NCI-H2081 (cell line): ENCODE results near the gene FBXO15.

Experiments
- DNase-seq, 2 experiments: peaks; one replicate each; lab custom pipeline; 2025; lab: John Stamatoyannopoulos, UW

FBXO15 gene, protein sequence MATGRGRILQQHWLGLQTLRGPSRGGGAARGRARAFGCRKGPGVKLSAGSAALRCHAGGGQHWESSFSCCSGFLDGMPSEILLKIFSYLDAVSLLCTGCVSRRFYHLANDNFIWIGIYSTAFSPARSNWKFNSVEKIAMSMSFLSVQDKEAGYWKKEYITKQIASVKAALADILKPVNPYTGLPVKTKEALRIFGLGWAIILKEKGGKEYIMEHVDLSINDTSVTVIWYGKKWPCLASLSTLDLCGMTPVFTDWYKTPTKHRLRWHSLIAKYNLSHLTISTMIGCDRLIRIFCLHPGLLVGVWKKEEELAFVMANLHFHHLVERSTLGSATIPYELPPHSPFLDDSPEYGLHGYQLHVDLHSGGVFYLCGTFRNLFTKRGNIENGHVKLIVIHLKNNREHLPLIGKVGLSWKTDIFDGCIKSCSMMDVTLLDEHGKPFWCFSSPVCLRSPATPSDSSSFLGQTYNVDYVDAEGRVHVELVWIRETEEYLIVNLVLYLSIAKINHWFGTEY

GRCh38 chr18:74147779-74148542 lies at the start of gene FBXO15, which contains the start of gene TIMM21:
Gene FBXO15, minus strand, starts transcription at chr18:74147834. Its CDS starts 49 bp downstream, at chr18:74147785.
Gene TIMM21, plus strand, starts transcription at chr18:74148523. Its CDS starts 286 bp downstream, at chr18:74148809.
- DNase-seq = peak; percentile 94 to 97

GRCh38 chr18:74196220-74197119 lies 48.8 kb upstream of the FBXO15 start:
- DNase-seq = peak; percentile 46 to 73

DNA sequence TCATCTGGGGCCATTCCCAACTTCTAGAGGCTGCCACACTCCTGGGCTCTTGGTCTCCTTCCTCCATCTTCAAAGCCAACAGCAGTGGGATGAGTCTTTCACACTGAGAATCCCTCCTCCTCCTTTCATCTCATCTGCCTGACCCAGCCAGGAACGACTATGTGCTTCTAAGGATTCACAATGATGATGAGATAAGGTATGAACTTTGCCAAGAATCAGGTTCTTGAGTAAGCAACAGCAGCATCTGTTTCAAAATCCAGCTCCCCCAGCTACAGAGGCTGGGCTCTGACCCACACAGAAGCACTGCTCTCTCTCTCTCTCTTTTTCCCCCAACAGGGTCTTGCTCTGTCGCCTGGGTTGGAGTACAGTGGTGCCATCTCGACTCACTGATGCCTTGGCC lies 47.1 kb upstream of the FBXO15 start:
- DNase-seq = no peak

DNA sequence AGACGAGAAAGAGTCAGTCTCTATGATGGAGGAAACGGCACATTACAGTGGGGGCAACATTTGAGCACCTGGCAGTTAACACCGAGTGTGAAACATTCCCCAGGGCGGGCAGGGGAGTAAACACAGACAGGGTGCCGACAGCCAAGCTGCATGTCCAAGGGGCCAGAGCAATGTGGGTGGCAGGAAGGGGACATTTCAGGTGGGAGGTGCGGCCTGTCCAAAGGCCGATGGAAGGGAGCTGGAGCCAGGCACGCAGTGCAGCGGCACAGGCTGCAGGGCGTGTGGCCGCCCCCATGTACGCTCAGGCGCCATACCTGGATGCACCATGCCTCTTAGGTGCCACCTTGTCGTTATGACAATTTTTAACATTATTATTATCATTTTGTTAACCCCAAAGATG lies 43.9 kb upstream of the FBXO15 start:
- no peak for DNase-seq

DNA sequence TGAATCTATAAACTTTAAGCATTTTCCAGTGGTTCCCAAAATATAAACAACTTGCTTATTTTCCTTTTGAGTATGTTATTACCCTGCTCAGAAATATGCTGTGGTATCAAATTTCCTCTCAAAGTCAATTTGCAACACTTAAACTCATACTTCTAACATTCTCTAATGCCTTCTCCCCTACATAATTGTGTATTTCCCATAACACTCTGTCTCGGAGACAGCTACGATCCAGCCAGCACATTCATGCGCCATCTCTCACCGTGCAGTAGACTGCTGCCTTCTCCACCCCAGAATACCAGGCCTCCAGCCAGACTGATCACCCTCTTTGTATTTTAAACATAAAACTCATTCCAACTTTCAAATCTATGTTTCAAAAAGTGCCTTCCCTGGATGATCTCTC lies 42.5 kb upstream of the FBXO15 start:
- no peak for DNase-seq

DNA sequence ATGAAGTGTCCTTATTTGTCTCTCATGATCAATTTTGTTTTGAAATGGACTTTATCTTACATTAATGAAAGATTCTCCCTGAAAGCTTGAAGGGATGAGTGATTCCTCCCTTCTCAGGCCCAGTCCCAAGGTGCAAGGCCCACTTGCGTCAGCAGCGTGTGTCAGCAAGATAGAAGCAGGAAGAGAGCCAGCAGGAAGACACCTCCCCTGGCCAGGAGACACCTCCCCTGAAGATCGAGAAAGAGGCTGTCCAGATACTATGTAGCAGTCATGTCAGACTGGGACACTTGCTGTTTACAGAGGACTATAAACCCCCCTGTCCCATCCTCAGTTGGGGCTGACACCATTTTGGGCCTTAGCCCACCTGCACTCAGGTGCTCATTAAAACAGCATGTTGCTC lies 39.0 kb upstream of the FBXO15 start:
- DNase-seq = no peak

- DNase-seq = no peak
Measured at GRCh38 chr18:74185860-74186259, 38.2 kb upstream of the FBXO15 start.

DNA sequence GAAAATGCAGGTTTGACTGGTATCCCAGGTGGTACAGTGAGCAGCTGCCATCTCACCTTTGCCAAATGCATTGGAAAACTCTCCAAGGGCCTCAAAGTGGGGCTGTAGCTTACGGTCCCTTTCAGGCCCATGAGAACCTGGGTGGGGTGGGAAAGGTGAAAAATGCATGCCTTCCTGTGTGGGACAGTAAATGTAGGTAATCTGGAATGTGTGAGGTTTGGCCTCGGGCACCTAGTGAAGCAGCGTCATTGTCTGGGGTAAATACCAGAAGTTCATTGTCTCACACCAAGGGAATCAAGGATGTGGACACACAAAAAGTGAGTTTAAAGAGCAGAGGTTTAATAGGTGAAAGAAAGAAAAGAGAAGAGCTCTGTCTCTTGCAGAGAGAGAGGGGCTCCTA lies 37.2 kb upstream of the FBXO15 start:
- no peak for DNase-seq

- peak; percentile 5 to 60 for DNase-seq
Measured at GRCh38 chr18:74183130-74183529, 35.5 kb upstream of the FBXO15 start.

- no peak for DNase-seq
Measured at GRCh38 chr18:74182335-74182734, 34.7 kb upstream of the FBXO15 start.

DNA sequence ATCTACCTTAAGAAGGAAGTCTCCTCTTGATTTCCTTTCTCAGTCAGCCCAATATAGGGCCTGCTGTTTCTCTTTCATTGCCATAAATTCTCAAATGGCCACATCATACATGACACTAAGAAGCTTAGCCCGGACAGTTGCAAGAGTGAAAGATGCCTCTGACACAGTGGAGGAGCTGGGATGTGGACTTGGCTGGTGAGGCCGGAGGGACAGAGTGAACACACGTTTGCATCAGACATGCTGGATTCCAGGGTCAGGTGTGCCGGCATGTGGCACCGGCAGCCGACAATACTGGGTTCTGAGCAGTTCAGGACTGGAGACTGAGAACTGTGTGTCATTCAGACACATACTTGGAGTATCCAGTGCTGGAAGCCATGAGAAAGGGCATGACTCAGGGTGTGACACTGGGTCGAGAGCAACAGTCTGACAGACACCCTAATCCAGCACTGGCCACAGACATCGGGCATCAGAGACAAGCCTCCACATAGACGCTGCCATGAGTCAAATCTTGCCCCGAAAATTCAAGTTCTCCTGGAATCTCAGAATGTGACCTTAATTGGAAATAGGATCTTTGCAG lies 32.1 kb upstream of the FBXO15 start:
- DNase-seq = no peak

DNA sequence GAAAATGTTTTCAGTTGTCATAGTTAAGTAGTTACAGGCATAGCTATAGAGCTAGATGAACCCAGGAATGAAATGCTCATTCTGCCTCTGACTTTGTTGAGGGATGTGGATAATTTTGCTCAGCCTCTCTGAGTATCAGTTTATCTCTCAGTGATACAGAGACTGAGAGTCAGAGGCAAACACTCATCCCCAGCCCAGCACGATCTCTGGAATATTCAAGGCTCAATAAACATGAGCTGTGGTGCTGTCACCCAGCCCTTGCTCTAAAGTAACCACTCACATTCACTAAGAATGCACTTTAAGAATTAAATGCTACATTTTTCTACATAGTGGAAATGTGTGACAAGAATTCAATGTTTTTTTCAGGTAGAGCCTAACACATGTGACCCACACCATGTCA lies 31.2 kb upstream of the FBXO15 start:
- no peak for DNase-seq

DNA sequence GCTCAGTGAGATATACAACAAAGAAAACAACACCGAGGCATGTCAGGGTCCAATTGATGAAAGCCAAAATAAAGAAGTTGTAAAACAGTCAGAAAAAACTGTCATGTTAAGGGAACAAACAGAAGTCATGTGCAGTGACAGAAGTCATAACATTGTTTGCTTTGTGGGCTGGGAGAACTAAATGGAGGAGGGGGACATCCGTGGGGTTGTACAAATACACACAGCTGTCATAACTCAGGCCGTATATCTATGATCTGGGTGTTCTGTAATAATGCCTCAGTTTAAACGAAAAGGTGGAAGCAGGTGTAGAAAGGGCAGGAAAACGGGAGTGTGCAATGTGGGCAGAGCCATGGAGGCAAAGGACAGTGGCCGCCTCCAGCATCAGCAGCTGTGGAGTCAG lies 28.0 kb upstream of the FBXO15 start:
- DNase-seq = peak in 1 of 2 experiments; percentile 61

DNA sequence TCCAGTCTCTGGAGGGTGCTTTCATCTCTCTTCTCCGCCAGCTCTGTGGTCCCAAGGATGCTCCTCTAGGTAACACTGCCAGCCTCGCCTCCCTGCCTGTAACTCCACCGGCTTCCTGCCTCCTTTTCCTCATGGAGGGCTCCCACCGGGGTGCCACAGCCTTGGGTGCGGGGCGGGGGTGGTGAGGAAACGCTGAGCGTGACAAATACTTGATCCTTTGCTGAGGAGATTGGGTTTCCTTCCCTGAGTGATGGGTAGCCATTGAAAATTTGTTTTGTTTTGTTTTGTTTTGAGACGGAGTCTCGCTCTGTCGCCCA lies 25.8 kb upstream of the FBXO15 start:
- no peak for DNase-seq

DNA sequence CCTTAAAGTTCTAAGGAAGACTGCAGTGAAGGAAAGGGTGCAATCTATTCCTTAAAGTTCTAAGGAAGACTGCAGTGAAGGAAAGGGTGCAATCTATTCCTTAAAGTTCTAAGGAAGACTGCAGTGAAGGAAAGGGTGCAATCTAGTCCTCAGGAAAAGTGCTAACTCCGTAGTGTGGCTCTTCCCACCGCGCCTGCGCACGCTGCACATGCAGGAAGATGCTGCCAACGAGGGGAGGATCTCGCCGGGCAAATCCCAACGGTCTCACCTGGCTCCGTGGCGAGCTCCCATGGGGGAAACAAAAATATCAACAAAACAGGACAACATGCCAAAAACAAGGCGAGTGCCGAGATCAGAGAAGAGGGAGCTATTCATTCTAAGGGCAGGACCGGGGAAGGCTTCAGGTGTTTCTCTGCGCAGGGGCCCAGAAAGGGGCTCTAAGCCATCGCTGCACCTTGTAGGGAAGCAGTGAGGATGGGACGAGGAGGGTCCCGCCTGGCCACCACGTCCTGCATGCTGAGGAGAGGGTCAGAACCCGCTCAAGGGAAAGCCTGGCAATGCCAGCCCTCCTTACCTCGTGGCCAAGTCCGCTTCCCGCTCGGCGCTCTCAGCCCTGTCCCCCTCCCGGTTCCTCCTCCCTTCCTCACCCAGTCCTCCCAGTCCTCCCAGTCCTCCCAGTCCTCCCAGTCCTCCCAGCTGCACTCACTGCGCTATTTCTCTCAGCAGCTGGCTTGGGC lies 25.2 kb upstream of the FBXO15 start:
- DNase-seq = no peak

DNA sequence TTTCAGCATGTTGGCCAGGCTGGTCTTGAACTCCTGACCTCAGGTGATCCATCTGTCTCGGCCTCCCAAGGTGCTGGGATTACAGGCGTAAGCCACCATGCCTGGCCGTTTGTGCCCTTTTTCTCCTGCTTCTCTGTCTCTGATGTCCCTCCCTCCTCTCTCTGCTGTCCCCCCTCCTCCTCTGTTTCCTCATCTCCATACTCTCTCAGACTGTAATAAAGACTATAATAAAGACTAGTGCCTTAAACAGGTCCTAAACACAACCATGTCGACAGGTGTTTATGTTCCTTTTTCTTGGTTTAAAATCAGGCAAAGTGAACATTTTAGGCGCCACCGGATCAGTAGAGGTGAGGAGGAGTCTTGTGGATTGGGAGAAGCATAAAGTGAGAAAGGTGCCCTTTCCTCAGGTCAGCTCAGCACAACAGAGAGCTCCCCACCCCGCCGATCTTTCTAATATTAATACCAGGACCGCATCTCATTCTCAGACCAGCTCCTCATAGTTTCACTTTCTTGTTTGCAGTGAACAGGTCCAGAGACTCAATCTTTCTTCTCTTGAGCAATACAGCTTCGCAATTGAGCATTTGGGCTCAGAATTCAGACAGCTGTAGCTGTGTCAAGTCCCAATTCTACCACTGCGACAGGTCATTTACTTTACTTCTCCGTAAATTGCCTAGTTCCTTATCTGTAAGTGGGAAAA lies 24.4 kb upstream of the FBXO15 start:
- no peak for DNase-seq

GRCh38 chr18:74166386-74166785 lies 18.8 kb upstream of the FBXO15 start:
- DNase-seq = no peak

DNA sequence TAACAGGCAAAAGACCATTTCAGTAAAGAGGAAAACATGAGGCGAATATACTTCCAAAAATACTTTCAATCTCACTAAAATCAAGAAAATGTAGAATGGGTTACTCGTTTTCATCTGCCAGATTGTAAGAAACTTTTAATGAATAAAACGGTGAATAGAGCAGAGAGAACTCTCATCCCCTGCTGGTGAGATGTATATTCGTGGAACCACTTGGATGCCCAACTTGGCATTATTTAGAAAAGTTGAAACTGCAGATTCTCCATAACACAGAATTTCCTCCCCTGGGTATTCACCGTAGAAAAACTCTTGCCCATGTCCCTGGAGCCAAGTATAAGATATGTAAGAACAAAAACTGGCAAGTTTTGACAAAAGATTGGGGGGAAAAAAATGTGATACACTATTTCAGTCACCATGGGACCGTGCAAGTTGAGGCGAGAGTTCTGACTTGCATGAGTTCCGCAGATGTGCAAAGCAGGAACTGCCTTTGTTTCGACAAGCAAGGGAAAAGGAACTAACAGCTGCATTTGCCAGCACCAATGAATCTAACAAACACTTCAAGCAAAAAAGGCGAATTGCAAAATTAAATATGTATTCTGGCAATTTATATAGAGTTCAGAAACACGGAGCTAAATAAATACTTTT lies 15.5 kb upstream of the FBXO15 start:
- DNase-seq = no peak

DNA sequence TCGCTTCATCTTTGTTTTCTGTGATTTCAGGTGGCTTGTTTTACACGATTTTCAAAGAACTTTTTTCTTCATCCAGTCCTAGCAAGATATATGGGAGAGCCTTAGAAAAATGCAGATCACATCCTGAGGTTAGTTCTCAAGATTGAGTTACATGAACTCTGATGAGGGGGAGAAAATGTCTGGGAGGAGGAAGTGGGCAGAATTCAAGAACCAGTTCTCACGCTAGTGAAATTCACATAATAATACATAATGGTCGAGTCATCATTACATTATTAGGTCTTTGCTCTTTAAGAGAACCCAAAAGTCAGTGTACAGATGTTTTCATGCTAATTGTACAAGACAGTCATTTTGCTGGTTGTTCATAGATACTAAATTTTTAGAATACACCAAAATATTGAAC lies 7.6 kb upstream of the FBXO15 start:
- DNase-seq = no peak

DNA sequence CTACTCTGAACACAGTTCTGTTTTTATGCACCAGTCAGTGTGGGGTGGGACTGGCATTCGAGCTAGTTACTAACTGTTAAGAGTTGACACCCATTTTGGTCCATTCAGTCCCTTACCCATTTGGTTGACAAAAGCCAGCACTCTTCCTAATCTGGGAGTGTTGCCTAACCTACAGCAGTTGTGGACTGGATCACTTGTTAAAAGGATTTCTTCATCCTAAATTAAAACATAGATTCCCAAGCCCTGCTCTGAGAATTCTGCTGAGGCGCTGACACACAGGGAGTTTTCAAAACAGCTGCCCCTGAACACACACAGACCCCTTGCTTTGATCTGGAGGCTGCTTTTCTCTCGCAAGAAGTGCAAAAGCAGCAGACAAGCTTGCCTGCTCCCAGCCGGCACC lies 7.1 kb upstream of the FBXO15 start:
- DNase-seq = no peak
